ENCODE data around the gene NDUFS3.

NDUFS3 gene

GRCh38 chr11:47566149-47566698 lies 12.7 kb upstream of the NDUFS3 start (continued):
- 0 out of 2 replicates have a peak, but pooled peaks have one; percentile 3 for TF ChIP-seq PATZ1 (tag by site-specific recombination; IDR thresholded peaks at IDR 0.05)

GRCh38 chr11:47569646-47570045 lies 9.2 kb upstream of the NDUFS3 start:
- POLR2A ChIA-PET = interaction anchor here (0.7 to 1.3 kb wide), 3 partner anchors 9 to 19 kb away, joined by 4 to 7 read pairs (median 6); partner anchors contain the start of genes KBTBD4 and NDUFS3
- Histone ChIP-seq H3K4me1 (ENCODE audit: control insufficient read depth, insufficient read depth, low read length) (peaks cover 14% of the 10 kb centered on the region), H3K4me3 (ENCODE audit: low read depth, low read length) (no peak overlapping the region), H3K27ac (ENCODE audit: extremely low read depth, low read depth, low read length) (no peak overlapping the region), H3K9me3 (ENCODE audit: control insufficient read depth, insufficient read depth, low read depth, low read length) (no peaks in the 10 kb centered on the region), H3K36me3 (ENCODE audit: control insufficient read depth in 2 of 2, insufficient read depth in 1 of 2, low read length in 2 of 2) (peaks cover 10 to 63% of the 10 kb centered on the region in 2 experiments)
- TF ChIP-seq ZFHX2 (tag by site-specific recombination; conservative IDR thresholded peaks at IDR 0.05) (no peak), PRDM2 (tag by site-specific recombination; IDR thresholded peaks at IDR 0.05; ENCODE audit: borderline replicate concordance) (no peak), REPIN1 (tag by site-specific recombination; IDR thresholded peaks at IDR 0.05; ENCODE audit: low read depth) (no peak), ATF2 (tag by site-specific recombination; IDR thresholded peaks at IDR 0.05; ENCODE audit: low read depth) (no peak), ZNF175 (tag by site-specific recombination; IDR thresholded peaks at IDR 0.05) (no peak), GLIS1 (tag by site-specific recombination; IDR thresholded peaks at IDR 0.05) (no peak), ZNF404 (tag by site-specific recombination; IDR thresholded peaks at IDR 0.05) (no peak), ZNF558 (tag by site-specific recombination; IDR thresholded peaks at IDR 0.05) (no peak), ZNF26 (tag by site-specific recombination; IDR thresholded peaks at IDR 0.05) (no peak), ZNF302 (tag by site-specific recombination; IDR thresholded peaks at IDR 0.05; ENCODE audit: low read depth) (no peak), ZNF677 (tag by site-specific recombination; IDR thresholded peaks at IDR 0.05) (no peak), PRDM10 (tag by site-specific recombination; IDR thresholded peaks at IDR 0.05) (no peak), ZSCAN4 (tag by site-specific recombination; IDR thresholded peaks at IDR 0.05) (no peak), ZBTB7A (tag by site-specific recombination; IDR thresholded peaks at IDR 0.05; ENCODE audit: low read depth) (no peak), MYNN (tag by site-specific recombination; IDR thresholded peaks at IDR 0.05; ENCODE audit: borderline replicate concordance) (no peak)
- CTCF ChIA-PET = interaction anchor here (0.7 kb wide), 1 partner anchor 142 kb away, joined by 4 read pairs; no protein-coding TSS in a partner anchor

Measured in HEK293 (cell line).